NCI-H2196 treated with DMSO at 0.1 percent for 48 hours (cell line): ENCODE data around the gene HOXB3.

ENCODE experiments used
- DNase-seq: peaks from one replicate; lab custom pipeline; 2025; ENCODE audit not compliant: unreplicated experiment; lab: John Stamatoyannopoulos, UW

Gene HOXB3

GRCh38 chr17:48588528-48588927, 1.5 kb downstream of the HOXB3 start:
- DNase-seq = no peak

GRCh38 chr17:48588074-48588415, 2.0 kb downstream of the HOXB3 start:
- no peak for DNase-seq

GRCh38 chr17:48587276-48588073, 2.6 kb downstream of the HOXB3 start:
- DNase-seq = peak; percentile 74

GRCh38 chr17:48586355-48587258, 3.4 kb downstream of the HOXB3 start:
- no peak for DNase-seq

GRCh38 chr17:48584223-48584741, 5.8 kb downstream of the HOXB3 start:
- DNase-seq = no peak

- DNase-seq = no peak
These were observed 6.3 kb downstream of the HOXB3 start for GRCh38 chr17:48583708-48584222.

GRCh38 chr17:48582750-48583069, 7.3 kb downstream of the HOXB3 start:
- DNase-seq = no peak

GRCh38 chr17:48579760-48580554, 10.1 kb downstream of the HOXB3 start:
- DNase-seq = no peak

GRCh38 chr17:48579471-48579759, 10.6 kb downstream of the HOXB3 start:
- no peak for DNase-seq

GRCh38 chr17:48578616-48579470, 11.2 kb downstream of the HOXB3 start:
- no peak for DNase-seq

- DNase-seq = no peak
These were observed 12.0 kb downstream of the HOXB3 start, which contains the start of gene HOXB4 for GRCh38 chr17:48577946-48578615. TSS of gene HOXB4 (minus strand) at chr17:48578350. CDS start at chr17:48578319, 31 bp downstream.

- DNase-seq = no peak
These were observed 12.6 kb downstream of the HOXB3 start for GRCh38 chr17:48577330-48577945.

- no peak for DNase-seq
These were observed 13.3 kb downstream of the HOXB3 start for GRCh38 chr17:48576479-48577309.

- no peak for DNase-seq
These were observed 14.2 kb downstream of the HOXB3 start for GRCh38 chr17:48575673-48576478.

- DNase-seq = no peak
These were observed 14.9 kb downstream of the HOXB3 start for GRCh38 chr17:48575066-48575582.

- DNase-seq = no peak
These were observed 15.5 kb downstream of the HOXB3 start for GRCh38 chr17:48574505-48575065.

- DNase-seq = no peak
These were observed 18.1 kb downstream of the HOXB3 start for GRCh38 chr17:48571826-48572417.
